GM12874 (cell line): ENCODE measurements around the gene ALDH1L1.

Experiments
- TF ChIP-seq, protein P1 (sequence below): IDR thresholded peaks from 2 replicates; pipeline ENCODE4 v1.5.1; 2011; ENCODE audit warnings: low read depth, mild to moderate bottlenecking, control low read depth, low read length, moderate library complexity; ENCODE audit not compliant: insufficient read depth

The ALDH1L1 gene

DNA sequence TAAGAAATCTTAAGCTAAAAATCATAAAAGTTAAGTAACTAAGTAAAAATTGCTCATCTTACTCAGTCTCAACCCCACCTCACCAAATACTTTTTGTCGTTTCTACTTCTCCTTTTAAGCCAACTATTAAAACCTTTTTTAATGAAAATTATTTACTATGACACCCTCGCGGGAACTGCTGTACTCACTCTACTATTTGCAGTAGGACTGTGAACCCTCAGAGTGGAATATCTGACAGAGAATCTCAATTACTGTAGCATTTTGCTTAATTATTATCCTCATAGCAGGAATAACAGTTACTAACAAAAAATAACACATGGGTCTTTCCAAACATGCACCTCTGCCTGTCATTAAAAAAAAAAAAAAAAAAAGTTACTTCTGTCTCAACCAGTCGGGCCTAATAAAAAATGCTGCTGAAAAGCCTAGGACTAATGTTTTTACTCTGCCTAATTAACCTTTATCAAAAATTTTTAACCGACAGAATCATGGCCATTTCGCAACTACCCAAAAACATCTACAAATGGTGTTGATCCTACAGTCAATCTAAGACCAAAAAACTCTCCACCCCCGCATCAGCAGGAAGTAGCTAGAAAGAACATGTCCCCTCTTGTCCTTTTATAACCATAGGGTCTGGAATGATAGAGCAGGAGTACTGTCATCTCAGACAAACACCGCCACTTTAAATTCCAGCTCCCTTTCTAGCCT is 10.2 kb downstream of the ALDH1L1 start:
- TF ChIP-seq, protein P1, sequence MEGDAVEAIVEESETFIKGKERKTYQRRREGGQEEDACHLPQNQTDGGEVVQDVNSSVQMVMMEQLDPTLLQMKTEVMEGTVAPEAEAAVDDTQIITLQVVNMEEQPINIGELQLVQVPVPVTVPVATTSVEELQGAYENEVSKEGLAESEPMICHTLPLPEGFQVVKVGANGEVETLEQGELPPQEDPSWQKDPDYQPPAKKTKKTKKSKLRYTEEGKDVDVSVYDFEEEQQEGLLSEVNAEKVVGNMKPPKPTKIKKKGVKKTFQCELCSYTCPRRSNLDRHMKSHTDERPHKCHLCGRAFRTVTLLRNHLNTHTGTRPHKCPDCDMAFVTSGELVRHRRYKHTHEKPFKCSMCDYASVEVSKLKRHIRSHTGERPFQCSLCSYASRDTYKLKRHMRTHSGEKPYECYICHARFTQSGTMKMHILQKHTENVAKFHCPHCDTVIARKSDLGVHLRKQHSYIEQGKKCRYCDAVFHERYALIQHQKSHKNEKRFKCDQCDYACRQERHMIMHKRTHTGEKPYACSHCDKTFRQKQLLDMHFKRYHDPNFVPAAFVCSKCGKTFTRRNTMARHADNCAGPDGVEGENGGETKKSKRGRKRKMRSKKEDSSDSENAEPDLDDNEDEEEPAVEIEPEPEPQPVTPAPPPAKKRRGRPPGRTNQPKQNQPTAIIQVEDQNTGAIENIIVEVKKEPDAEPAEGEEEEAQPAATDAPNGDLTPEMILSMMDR: no peak

DNA sequence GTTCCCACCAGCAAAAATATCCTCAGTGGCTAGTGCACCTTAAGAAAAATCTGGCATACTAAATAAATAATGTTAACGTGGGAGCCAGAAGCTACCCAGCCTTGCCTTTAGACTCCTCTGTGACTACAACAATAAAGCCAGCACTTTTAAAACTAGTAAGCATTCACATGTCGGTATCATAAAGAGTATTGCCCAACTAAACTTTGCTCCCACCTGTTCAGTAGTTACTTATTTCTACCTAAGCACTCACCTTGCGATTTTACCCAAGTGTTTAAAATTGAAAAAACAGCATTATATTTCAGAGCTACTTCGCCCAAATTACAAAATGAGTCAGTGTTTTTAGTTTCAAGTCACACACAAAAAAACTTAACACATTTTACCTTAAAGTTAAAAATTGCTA is 12.8 kb downstream of the ALDH1L1 start:
- TF ChIP-seq, protein P1: no peak

DNA sequence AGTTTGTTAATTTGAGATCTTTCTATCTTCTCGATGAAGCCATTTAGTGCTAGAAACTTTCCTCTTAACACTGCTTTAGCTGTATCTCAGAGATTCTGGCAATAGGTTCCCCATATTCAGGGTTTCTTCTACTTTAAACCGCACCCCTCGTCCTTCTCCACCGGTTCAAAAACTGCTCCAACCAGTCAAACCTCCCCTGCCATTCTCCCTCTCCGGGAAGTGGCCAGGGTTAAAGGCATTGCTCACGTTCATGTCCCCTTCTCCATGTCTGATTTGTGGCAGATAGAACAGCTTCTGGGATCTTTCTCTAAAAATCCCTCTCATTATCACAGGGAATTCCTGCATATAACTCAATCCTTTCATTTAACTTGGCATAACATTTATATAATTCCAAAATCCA is 14.4 kb downstream of the ALDH1L1 start:
- TF ChIP-seq, protein P1: no peak

DNA sequence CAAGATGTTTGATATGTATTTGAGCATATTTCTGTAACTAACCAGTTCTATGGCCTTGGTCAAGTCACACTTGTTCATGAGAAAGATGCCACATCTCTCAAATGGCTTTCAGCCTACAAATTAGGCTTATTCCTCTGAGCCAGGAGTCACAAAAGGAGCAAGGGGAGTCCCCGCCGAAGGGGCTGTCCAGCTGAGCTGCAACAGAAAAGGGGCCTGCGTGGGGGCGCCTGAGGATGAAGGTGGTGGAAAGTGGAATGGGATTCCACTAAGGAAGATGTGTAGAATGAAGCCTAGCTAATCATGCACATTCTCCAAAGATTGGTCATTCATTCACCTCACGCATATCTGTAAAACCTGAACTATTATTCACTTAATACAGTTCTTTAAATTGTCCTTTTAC is 19.1 kb downstream of the ALDH1L1 start:
- TF ChIP-seq, protein P1: no peak

DNA sequence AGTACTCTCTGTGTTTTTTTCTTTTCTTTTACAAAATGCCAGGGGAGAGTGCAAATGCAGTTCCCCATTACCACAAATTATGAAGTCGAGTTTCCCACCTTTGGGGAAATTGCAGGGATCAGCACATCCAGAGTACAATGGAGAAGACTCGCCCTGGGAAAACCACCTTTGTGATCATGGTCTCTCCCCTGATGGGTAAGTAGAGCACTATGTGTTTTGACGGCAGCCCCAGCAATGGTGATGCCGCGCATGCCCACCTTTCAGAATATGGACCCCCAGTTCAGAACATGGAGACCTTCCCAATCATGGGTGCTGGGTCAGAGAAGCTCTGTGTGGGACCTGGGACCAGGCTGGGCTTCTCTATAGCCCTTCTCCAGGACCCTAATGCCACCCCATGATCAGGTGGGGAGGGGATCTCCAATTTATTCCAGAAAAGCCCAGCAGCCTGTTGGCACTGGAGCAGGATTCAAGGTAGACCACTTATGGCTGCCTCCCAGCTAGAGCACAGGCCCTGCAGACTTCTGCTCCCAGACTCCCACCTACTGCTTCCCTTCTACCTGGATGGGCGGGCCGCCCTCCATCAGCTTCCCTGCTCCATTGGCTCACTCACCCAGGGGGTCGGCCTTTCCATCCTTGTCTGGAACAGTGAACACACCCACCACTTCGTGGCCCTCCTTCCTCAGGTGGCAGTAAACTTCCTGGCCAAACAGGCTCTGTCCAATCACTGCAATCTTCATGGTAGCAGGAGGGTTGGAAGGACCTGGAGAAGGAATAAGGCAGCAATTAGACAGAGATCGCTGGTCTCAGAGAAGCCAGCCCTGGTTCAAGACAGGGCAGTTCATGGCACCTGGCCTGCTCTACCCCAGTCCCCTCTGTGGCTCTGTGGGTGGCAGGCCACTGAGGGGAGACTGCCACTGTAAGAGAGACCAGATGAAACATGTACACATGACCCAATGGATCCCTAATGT is 19.9 kb downstream of the ALDH1L1 start:
- TF ChIP-seq, protein P1: no peak

DNA sequence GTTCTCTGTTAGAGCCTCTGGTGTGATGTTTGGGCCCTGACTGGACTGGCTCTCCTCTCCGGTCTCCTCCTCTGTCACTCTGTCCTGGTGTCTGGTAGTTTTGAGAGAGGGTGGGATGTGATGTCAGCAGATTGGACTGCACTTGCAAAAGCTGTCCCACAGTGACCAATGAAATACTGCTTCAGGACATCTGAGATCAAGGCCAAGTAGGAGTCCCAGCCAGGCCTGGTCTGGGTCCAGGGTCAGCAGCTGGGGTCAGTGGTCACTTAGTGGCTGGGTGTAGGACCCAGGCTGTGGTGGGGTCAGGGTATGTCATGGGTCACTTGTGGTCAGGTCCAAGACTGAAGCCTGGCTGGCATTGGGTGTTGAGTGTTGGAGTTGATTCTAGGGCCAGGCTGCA is 20.9 kb downstream of the ALDH1L1 start:
- TF ChIP-seq, protein P1: no peak

DNA sequence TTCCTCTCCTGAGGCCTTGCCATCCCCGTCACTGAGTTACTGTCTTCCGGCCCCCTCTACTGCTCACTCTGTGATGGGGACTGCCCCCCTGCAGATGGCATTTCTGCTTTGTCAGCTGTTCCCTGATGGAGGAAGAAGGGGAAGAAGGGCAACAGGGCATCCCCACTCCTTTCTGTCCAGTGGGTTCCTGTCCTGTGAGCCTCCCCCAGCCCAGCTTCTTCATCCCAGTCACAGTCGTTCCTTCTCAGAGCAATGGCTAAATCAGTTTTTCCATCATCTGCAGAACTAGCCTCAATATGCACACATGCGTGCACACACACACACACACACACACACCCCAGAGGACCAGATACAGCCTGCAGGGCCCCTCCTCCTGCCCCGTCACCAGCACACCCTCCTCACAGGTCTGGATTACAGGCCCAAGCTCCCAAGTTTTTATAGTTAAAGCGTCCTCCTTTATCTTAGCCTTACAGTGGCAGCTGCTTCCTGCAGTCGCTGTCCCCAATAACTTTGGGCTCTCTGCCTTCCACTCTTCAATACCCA is 21.4 kb downstream of the ALDH1L1 start:
- TF ChIP-seq, protein P1: no peak
